Endometrial microvascular endothelial cells (primary cell): Measurements from ENCODE around the gene GPS2. TPM values are rescaled to one million over a fixed set of nuclear protein-coding genes. Genes with fewer than 3 reads are reported as not detected.

Experiments
- in situ Hi-C: cut with HindIII; loops from 2 replicates; pipeline ENCODE4 v1.10.0; 2017; ENCODE audit warnings: low sequenced_read_pairs, low pct_unique_long_range_greater_than_20kb; ENCODE audit errors: inconsistent ontology term
- total RNA-seq: library from RNA; depleted of rRNA; stranded (reverse); fragments of >200 nt; gene quantifications from one replicate; pipeline ENCODE4 v1.2.3, GENCODE V29; 2015; ENCODE audit errors: inconsistent ontology term

The GPS2 gene
- total RNA-seq, 1 donor from 2014 or later: 39.7 TPM

GRCh38 chr17:7304179-7304578 lies 11.0 kb downstream of the GPS2 start:
- in situ Hi-C loops: no loop called here

GRCh38 chr17:7296189-7296861 lies 18.8 kb downstream of the GPS2 start:
- in situ Hi-C loops: no loop called here

DNA sequence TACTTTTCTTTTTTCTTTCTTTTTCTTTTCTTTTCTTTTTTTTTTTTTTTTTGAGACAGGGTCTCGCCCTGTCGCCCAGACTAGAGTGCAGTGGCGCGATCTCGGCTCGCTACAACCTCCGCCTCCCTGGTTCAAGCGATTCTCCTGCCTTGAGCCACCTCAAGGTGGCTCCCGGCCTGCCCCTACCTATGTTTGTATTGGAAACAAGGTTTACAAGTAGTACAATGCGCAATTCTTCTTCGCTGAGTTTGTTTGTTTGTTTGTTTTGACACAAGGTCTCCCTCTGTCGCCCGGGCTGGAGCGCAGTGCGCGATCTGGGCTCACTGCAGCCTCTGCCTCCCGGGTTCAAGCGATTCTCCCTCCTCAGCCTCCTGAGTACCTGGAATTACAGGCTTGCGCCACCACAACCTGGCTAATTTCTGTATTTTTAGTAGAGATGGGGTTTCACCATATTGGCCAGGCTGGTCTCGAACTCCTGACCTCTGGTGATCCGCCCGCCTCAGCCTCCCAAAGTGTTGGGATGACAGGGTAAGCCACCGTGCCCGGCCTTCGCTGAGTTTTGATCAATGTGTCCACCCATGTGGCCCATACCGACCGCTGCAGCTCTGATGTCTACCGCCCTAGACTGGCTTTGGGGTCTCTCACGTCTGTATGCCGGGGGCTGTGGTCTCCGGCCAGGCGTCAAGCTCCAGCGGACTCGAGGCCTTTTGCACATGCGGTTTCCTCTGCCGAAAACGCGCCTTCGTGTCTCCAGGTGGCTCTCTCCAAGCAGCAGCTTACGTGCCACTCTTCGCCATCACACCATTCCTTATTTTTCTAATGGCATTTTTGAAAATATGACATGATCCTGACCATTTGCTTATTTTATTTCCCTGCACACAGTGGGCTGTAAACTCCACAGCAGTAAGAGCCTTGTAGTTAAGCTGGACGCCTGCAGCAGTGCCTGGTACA lies 19.7 kb downstream of the GPS2 start:
- in situ Hi-C loops: no loop called here

DNA sequence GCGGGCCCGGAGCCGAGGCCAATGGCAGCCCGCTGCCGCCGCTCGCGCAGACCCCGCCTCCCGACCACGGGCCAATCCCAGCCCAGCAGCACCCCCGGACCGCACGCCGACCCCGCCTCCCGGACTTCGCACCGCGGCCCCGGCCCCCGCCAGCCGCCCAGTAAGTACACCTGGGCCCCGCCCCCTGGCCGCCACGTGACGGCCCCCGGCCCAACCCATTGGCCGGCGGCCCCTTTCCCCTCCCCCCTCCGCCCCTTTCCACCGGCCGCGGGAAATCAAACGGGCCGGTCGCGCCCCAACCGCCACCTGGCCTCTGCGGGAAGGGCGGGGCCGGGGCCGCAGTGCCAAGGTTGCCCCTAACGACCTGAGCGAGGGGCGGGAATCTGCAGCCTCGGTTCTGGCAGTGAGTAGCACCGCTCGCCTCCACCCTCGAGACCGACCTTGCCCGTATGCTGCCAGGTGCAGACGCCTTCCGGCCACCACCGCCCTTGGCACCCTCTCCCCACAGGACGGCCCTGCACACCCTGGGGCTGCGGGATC lies 20.5 kb downstream of the GPS2 start, which contains the start of gene YBX2:
Gene YBX2, minus strand, starts transcription at position 26 of the 540 bp plus-strand sequence. CDS start 139 bp downstream, outside the sequence.
- in situ Hi-C loops: no loop called here

DNA sequence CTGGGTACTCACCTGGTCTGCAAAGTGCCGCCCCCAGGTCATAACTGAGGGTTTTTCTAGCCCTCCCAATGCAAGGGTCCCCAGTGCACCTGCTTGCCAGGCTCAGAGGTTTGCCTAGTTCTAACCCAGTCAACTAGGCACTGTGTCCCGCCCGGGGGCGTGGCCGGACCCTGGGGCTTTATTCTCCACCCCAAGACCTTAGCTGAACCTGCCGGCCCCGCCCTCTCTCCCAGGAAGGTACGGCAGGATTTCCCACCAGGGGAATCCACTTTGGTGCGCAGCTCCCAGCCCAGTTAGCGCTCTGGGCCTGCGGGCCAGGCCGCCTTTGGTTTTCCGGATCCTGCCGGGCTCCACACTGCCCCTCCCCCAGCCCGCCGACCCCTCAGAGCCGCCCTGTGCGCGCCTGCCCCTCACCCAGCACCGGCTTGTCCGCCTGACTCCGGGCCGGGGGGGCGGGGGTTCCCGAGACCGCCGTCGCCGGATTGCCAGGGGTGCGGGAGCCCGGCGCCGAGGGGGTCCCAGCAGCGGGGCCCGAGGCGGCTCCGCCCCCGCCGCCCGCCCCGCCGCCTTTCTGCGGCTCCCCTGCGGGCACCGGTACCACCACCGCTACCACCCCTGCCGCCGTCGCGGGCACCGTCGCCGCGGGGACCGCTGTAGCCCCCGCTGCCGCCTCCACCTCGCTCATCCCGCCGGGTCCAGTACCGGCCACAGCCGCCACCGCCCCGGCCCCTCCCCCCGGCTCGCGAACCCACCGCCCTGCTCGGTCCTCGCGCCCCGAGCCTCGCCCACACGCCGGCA lies 21.1 kb downstream of the GPS2 start:
- in situ Hi-C loops: no loop called here

GRCh38 chr17:7293159-7293558 lies 22.0 kb downstream of the GPS2 start:
- in situ Hi-C loops: no loop called here

DNA sequence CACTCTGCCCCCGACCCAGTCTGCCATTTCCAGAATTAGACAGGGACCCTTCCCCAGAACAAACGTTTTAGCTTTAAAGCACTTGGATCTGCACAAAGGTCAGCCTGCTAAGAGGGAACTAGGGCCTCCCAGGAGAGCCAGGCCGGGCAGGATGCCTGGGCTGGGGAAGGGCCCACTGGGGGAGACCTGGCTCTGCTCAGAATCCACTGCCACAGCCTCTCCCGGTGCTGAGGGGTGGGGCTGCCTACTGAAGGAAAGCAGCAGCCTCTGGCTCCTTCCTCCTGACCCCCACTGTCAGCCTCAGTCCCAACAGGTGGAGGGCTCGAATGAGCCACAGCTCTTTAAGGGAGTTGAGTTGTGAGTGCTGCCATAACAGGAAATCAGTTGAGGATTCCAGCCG lies 22.4 kb downstream of the GPS2 start:
- in situ Hi-C loops: no loop called here

DNA sequence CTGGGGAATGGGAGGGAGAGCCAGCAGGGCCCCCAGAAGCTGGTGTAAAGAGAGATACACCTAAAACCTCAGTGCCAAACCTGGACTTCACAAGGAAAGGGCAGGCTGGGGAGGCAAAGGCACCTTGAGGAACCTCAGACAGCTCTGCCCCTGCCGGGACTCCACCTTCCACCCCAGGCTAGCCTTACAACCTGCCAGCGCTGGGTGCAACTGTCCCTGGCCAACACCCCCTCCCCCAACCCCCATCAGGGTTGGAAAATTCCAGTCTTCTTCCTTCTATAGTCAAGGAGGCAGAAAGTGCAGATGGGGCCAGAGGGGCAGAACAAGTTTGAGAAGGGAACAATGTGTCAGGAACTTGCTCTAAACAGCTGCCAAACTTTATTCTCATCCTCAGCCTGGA lies 23.0 kb downstream of the GPS2 start:
- in situ Hi-C loops: no loop called here

- in situ Hi-C loops: no loop called here
Measured at GRCh38 chr17:7290685-7291084, 24.5 kb downstream of the GPS2 start.

- in situ Hi-C loops: no loop called here
Measured at GRCh38 chr17:7290166-7290565, 25.0 kb downstream of the GPS2 start.

GRCh38 chr17:7289256-7290032 lies 25.7 kb downstream of the GPS2 start:
- in situ Hi-C loops: no loop called here

DNA sequence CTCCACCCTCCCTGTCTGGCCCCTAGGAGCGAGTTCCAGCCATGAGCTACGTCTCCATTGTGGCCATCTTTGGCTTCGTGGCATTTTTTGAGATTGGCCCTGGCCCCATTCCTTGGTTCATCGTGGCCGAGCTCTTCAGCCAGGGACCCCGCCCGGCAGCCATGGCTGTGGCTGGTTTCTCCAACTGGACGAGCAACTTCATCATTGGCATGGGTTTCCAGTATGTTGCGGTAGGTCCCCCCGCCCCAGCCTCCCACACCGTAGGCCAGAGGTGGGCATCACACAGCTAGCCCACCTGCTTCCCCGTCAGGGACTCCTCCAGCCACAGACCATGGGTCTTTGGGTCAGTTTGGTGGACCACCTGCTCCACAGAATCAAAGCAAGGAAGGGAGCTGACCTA lies 29.5 kb downstream of the GPS2 start:
- in situ Hi-C loops: no loop called here

DNA sequence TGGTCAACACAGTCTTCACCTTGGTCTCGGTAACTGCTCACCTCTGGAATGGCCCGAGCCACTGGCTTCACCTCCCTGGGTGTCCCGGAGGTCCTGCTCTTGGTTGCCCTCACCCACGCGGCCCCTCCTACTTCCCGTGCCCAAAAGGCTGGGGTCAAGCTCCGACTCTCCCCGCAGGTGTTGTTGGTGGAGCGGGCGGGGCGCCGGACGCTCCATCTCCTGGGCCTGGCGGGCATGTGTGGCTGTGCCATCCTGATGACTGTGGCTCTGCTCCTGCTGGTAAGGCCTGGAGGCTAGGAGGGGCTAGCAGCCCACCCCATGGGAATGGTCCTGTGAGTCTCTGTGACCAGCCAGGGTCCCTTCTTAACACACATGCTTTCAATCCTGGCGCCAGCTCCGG lies 30.2 kb downstream of the GPS2 start:
- in situ Hi-C loops: no loop called here

DNA sequence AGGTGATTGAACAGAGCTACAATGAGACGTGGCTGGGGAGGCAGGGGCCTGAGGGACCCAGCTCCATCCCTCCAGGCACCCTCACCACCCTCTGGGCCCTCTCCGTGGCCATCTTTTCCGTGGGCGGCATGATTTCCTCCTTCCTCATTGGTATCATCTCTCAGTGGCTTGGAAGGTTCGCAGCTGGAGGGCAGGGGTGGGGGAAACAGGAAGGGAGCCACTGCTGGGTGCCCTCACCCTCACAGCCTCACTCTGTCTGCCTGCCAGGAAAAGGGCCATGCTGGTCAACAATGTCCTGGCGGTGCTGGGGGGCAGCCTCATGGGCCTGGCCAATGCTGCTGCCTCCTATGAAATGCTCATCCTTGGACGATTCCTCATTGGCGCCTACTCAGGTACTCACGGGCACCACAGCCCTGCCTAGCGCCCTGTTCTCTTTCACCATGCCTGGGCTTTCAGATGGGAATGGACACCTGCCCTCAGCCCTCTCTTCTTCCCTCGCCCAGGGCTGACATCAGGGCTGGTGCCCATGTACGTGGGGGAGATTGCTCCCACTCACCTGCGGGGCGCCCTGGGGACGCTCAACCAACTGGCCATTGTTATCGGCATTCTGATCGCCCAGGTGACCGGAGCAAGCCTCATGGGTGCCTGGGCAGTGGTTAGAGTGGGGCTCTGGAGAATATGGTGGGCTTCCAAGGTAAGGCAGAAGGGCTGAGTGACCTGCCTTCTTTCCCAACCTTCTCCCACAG lies 31.5 kb downstream of the GPS2 start:
- in situ Hi-C loops: no loop called here

DNA sequence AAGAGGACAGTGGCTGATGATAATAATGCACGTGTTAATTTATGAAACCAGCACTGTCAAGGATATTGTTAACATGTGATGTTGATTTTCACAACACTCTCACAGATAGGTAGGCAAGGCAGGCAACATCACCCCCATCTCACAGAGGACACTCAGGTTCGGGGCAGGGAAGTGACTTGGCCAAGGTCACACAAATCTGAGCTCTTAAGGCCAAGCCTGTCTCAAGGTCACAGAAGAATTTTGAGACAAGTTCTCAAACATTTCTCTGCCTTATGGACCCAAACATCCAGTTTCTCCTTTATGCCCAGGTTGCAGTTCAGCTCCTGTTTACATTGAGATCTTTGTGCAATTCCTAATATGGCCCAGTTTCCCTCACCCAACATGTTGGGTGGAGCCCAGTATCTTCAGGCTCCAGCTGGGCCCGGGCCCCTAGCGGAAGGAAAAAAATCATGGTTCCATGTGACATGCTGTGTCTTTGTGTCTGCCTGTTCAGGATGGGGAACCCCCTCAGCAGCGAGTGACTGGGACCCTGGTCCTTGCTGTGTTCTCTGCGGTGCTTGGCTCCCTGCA lies 32.3 kb downstream of the GPS2 start:
- in situ Hi-C loops: no loop called here

- in situ Hi-C loops: no loop called here
Measured at GRCh38 chr17:7281953-7282751, 33.0 kb downstream of the GPS2 start.
